ENCODE data around the gene ARHGEF11. TPM values are rescaled to one million over a fixed set of nuclear protein-coding genes. Genes with fewer than 3 reads are reported as not detected.
A peak's percentile ranks its signal among the peaks of the same experiment; 100 is the strongest.

Gene ARHGEF11
- total RNA-seq, 1 experiment from 2014 or later: 55.5 TPM

DNA sequence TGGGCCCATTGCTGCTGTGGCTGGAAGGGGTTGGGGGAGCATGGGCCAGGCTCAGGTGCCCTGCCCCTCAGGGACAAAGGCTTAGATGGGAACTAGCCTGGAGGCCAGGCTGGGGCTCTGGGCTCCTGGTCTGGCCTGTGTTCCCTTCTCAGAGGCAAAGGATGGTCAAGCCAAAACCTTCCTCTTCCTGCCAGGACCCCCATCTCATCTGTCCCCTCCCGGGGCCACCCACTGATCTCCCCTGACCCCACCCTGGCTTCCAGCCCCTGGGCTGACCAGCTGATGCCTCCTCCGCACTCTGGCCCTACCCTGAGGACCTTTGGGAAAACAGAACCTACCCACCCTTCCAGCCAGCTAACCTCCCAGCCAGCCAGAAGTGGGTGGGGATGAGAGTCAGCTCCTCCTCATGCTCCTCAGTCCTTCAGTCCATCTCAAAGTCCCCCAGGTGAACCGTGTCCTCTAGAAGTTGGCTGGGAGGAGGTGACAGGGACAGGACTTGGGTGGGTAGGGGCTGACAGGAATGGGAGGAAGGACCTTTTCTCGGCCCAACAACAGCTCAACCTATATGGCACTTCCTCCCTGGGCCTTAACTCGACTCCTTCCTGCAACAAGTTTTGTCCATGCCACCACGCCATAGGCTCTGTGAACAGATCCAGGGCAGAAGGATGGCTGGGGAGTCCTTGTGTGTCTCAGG lies 144.5 kb downstream of the ARHGEF11 start:
- ChIA-PET POLR2A (no interaction called here), CTCF (no interaction called here)
- in situ Hi-C loops (cut with HindIII; ENCODE audit: low pct_unique_long_range_greater_than_20kb, low sequenced_read_pairs) (no loop called here), intact Hi-C loops (cut with micrococcal nuclease; ENCODE audit: unreplicated experiment) (no loop called here)
- DNase-seq (ENCODE audit: low read depth, low spot score): no peak
- peak overlapping the region; percentile 4; the same call in 1 of the 2 replicates for H3K27ac ChIP-seq (ENCODE audit: low read length)
- H3K9me3 ChIP-seq (ENCODE audit: control insufficient read depth, insufficient read depth, low read depth, low read length): no peaks in the 10 kb centered on the region
- BruUV-seq (replicated peaks): no TSS peak
- H3K27me3 ChIP-seq (ENCODE audit: control insufficient read depth, insufficient read depth, low read length): no peaks in the 10 kb centered on the region
- ATAC-seq: no peak
- H3K4me1 ChIP-seq (ENCODE audit: control insufficient read depth, insufficient read depth, low read length): peaks cover 39% of the 10 kb centered on the region
- H3K36me3 ChIP-seq (ENCODE audit: control insufficient read depth, insufficient read depth, low read length): no peaks in the 10 kb centered on the region
- TF ChIP-seq POLR2AphosphoS5 (IDR thresholded peaks at IDR 0.05; ENCODE audit: low read depth, low read length): no peak
- TF ChIP-seq, protein P1, sequence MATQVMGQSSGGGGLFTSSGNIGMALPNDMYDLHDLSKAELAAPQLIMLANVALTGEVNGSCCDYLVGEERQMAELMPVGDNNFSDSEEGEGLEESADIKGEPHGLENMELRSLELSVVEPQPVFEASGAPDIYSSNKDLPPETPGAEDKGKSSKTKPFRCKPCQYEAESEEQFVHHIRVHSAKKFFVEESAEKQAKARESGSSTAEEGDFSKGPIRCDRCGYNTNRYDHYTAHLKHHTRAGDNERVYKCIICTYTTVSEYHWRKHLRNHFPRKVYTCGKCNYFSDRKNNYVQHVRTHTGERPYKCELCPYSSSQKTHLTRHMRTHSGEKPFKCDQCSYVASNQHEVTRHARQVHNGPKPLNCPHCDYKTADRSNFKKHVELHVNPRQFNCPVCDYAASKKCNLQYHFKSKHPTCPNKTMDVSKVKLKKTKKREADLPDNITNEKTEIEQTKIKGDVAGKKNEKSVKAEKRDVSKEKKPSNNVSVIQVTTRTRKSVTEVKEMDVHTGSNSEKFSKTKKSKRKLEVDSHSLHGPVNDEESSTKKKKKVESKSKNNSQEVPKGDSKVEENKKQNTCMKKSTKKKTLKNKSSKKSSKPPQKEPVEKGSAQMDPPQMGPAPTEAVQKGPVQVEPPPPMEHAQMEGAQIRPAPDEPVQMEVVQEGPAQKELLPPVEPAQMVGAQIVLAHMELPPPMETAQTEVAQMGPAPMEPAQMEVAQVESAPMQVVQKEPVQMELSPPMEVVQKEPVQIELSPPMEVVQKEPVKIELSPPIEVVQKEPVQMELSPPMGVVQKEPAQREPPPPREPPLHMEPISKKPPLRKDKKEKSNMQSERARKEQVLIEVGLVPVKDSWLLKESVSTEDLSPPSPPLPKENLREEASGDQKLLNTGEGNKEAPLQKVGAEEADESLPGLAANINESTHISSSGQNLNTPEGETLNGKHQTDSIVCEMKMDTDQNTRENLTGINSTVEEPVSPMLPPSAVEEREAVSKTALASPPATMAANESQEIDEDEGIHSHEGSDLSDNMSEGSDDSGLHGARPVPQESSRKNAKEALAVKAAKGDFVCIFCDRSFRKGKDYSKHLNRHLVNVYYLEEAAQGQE (IDR thresholded peaks at IDR 0.05; ENCODE audit: insufficient read depth in 1 of 2, low read depth in 2 of 2, low read length in 1 of 2): no peak
- H3K4me3 ChIP-seq (ENCODE audit: low read depth in 2 of 2, low read length in 2 of 2): no peak overlapping the region

GRCh38 chr1:156899956-156900718 lies 145.4 kb downstream of the ARHGEF11 start:
- no peaks in the 10 kb centered on the region for H3K27me3 ChIP-seq (ENCODE audit: control insufficient read depth, insufficient read depth, low read length)
- ChIA-PET CTCF (no interaction called here), POLR2A (interaction anchor here (0.6 kb wide), 1 partner anchor 197 kb away, joined by 7 read pairs; no protein-coding TSS in a partner anchor)
- no peak for DNase-seq (ENCODE audit: low read depth, low spot score)
- no peaks in the 10 kb centered on the region for H3K9me3 ChIP-seq (ENCODE audit: control insufficient read depth, insufficient read depth, low read depth, low read length)
- TF ChIP-seq SIN3A (IDR thresholded peaks at IDR 0.05; ENCODE audit: borderline replicate concordance, insufficient read depth, low read depth, low read length): no peak
- TF ChIP-seq, protein P1 (IDR thresholded peaks at IDR 0.05; ENCODE audit: insufficient read depth in 1 of 2, low read depth in 2 of 2, low read length in 1 of 2): no peak
- TF ChIP-seq POLR2AphosphoS5 (IDR thresholded peaks at IDR 0.05; ENCODE audit: low read depth, low read length): no peak
- TF ChIP-seq TCF7L2 (IDR thresholded peaks at IDR 0.05; ENCODE audit: low read depth, low read length): no peak
- no peak for TF ChIP-seq CTCF (IDR thresholded peaks at IDR 0.05)
- intact Hi-C loops (cut with micrococcal nuclease; ENCODE audit: unreplicated experiment): no loop called here
- H3K36me3 ChIP-seq (ENCODE audit: control insufficient read depth, insufficient read depth, low read length): no peaks in the 10 kb centered on the region
- in situ Hi-C loops (cut with HindIII; ENCODE audit: low pct_unique_long_range_greater_than_20kb, low sequenced_read_pairs): no loop called here
- no peak overlapping the region for H3K4me3 ChIP-seq (ENCODE audit: low read depth in 2 of 2, low read length in 2 of 2)
- no peak for ATAC-seq
- no TSS peak for BruUV-seq (replicated peaks)
- peaks cover 48% of the 10 kb centered on the region for H3K4me1 ChIP-seq (ENCODE audit: control insufficient read depth, insufficient read depth, low read length)
- peak overlapping the region; percentile 36; the same call in 1 of the 2 replicates for H3K27ac ChIP-seq (ENCODE audit: low read length)
